Skeletal muscle cell (primary cell): ENCODE results near the gene E2F1.
"Not testable (repeated sequence)": the region's sequence is repeated elsewhere in the genome, so short reads cannot be mapped to it uniquely, and the experiment has no call there.

ENCODE experiments used
- DNase-seq: peaks from one replicate; pipeline ENCODE4 v3.0.0-alpha.2; 2010; ENCODE audit warnings: low read depth
- H3K4me3 ChIP-seq: 2 replicates; pipeline ENCODE4 v1.5.1; 2011; ENCODE audit warnings: low read depth, mild to moderate bottlenecking, control low read depth, low read length, moderate library complexity

The E2F1 gene

DNA sequence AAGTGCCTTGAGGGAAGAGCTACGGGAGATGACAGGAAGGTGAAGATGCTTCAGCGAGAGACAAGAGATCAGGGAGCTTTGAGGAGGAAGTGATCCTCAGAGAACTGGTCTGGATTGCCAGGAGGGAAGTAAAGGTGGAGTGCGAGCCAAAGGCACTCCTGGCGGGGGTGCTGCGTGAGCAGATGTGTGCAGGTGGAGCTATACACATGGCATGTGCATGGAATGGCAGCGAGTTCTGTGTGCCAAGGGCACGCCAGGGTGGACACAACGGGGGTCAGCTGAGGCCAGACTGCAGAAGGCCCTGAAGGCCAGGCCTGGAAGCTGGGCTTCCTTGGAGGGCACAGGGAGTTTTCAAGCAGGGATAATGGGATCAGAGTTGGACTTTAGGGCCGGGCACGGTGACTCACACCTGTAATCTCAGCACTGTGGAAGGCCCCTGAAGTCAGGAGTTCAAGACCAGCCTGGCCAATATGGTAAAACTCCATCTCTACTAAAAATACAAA is 27.7 kb upstream of the E2F1 start:
- DNase-seq: no peak
- no peak overlapping the region for H3K4me3 ChIP-seq

GRCh38 chr20:33711446-33711738 is 25.2 kb upstream of the E2F1 start:
- DNase-seq: no peak
- no peak overlapping the region for H3K4me3 ChIP-seq

GRCh38 chr20:33710681-33711445 is 24.7 kb upstream of the E2F1 start:
- DNase-seq: no peak
- no peak overlapping the region for H3K4me3 ChIP-seq

DNA sequence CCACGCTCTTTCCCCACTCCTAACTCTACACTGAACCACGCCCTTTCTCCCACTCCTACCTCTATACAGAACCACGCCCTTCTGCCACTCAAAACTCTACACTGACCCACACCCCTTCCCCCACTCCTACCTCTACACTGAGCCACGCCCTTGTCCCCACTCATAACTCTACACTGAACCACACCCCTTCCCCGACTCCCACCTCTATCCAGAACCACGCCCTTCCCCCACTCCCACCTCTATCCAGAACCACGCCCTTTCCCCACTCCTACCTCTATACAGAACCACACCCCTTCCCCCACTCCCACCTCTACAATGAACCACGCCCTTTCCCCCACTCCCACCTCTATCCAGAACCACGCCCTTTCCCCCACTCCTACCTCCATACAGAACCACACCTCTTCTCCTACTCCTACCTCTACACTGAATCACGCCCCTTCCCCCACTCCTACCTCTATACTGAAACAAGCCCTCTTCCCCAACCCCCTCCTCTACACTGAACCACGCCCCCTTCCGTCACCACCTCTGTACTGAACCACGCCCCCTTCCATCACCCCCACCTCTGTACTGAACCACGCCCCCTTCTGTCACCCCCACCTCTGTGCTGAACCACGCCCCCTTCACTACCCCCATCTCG is 23.8 kb upstream of the E2F1 start:
- H3K4me3 ChIP-seq: no peak overlapping the region
- no peak for DNase-seq

DNA sequence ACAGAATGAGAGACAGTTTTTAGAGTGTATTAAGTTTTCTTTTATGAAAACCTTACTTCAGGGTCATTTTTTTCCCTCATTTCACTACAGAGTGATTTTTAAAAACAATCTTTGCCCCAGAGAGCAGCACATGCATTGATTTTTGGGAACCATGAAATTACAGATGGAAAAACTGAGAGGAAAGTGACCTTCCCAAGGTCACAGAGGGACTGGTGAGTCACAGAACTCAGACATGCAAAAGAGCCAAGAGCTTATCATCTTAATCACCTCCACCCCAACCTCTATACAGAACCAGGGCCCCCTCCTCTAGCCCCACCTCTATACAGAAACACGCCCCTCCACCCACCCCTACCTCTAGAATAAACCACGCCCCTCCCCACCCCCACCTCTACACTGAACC is 23.2 kb upstream of the E2F1 start:
- H3K4me3 ChIP-seq: no peak overlapping the region
- DNase-seq: no peak

- DNase-seq: no peak
- H3K4me3 ChIP-seq: no peak overlapping the region
Measured at GRCh38 chr20:33707668-33708067, 21.5 kb upstream of the E2F1 start.

- no peak overlapping the region for H3K4me3 ChIP-seq
- DNase-seq: no peak
Measured at GRCh38 chr20:33704197-33704924, 18.2 kb upstream of the E2F1 start.

- DNase-seq: no peak
- no peak overlapping the region for H3K4me3 ChIP-seq
Measured at GRCh38 chr20:33703498-33704137, 17.4 kb upstream of the E2F1 start.

DNA sequence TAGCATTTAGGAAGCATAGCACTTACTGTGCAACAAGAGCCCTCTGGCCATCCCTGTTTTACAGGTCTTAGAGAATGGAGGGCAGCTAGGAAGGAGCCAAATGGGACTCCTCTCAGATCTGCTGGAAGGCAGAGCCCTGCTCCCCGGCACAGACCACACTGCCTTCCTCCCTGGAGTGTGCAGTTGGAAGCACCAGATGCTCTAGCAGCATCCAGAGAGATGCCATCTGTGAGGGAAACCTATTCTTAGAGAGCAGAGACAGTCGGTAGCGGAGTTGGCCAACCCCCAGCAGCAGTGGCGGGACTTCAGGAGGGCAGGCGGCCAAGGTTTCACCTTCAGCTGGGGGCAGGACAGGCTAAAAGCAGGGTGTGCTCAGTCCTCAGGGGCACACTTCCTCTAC is 16.7 kb upstream of the E2F1 start:
- DNase-seq: no peak

GRCh38 chr20:33701629-33702450 is 15.7 kb upstream of the E2F1 start:
- DNase-seq: no peak
- no peak overlapping the region for H3K4me3 ChIP-seq

More for the DNA sequence above, 16.7 kb upstream of the E2F1 start:
- H3K4me3 ChIP-seq: no peak overlapping the region

DNA sequence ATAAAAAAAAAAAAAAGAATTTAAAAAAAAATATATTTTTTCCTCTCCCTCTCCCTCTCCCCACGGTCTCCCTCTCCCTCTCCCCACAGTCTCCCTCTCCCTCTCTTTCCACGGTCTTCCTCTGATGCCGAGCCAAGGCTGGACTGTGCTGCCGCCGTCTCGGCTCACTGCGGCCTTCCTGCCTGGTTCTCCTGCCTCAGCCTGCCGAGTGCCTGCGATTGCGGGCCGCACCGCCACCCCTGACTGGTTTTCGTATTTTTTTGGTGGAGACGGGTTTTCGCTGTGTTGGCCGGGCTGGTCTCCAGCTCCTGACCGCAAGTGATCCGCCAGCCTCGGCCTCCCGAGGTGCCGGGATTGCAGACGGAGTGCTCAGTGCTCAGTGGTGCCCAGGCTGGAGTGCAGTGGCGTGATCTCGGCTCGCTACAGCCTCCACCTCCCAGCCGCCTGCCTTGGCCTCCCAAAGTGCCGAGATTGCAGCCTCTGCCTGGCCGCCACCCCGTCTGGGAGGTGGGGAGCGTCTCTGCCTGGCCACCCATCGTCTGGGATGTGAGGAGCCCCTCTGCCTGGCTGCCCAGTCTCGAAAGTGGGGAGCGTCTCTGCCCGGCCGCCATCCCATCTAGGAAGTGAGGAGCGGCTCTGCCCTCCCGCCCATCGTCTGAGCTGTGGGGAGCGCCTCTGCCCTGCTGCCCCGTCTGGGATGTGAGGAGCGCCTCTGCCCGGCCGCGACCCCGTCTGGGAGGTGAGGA is 14.7 kb upstream of the E2F1 start:
- H3K4me3 ChIP-seq, DNase-seq: not testable (repeated sequence)

DNA sequence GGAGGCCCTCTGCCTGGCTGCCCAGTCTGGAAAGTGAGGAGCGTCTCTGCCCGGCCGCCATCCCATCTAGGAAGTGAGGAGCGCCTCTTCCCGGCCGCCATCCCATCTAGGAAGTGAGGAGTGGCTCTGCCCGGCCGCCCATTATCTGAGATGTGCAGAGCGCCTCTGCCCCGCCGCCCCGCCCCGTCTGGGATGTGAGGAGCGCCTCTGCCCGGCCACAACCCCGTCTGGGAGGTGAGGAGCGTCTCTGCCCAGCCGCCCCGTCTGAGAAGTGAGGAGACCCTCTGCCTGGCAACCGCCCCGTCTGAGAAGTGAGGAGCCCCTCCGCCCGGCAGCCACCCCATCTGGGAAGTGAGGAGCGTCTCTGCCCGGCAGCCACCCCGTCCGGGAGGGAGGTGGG is 12.8 kb upstream of the E2F1 start:
- not testable (repeated sequence) for DNase-seq, H3K4me3 ChIP-seq

DNA sequence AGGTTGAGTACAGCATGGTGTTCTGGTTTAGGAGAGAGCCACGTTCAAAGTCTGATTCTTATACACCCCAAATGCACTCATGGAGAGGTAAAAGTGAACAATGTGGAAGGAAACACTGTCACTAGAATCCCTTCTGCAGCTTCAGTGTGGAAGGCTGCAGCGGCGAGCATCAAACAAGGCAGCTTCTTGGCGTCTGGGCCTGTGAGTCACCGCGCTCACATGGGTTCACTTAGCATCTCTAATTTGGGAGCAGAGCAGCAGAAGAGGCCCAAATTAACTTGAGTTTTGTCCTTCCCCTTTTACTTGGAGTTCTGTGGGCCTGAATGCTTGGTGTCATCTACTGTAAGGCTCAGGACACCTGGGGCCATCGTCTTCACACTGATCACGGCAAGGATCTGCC is 10.9 kb upstream of the E2F1 start:
- H3K4me3 ChIP-seq: no peak overlapping the region
- no peak for DNase-seq

DNA sequence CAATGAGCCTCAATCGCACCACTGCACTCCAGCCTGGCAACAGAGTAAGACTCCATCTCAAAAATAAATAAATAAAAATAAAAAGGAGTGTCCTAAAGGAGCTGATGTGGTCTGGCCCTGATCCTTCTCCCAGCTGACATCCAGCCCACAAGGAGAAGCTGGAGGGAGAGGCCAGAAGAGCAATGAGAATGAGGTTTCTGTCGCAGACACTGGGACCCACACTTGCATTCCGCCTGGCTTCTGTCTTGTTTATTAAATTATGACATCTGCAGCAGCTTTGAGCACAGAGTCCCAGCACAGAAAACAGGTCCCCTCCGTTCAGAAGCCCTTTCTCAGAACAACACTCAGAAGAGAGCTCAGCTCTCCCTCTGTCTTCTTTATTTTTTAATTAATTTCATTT is 10.3 kb upstream of the E2F1 start:
- no peak overlapping the region for H3K4me3 ChIP-seq
- DNase-seq: no peak

- H3K4me3 ChIP-seq: no peak overlapping the region
- DNase-seq: no peak
Measured at GRCh38 chr20:33694639-33695012, 8.4 kb upstream of the E2F1 start.

GRCh38 chr20:33693741-33694638 is 7.8 kb upstream of the E2F1 start:
- no peak overlapping the region for H3K4me3 ChIP-seq
- DNase-seq: no peak

GRCh38 chr20:33693289-33693688 is 7.1 kb upstream of the E2F1 start:
- no peak for DNase-seq
- no peak overlapping the region for H3K4me3 ChIP-seq

DNA sequence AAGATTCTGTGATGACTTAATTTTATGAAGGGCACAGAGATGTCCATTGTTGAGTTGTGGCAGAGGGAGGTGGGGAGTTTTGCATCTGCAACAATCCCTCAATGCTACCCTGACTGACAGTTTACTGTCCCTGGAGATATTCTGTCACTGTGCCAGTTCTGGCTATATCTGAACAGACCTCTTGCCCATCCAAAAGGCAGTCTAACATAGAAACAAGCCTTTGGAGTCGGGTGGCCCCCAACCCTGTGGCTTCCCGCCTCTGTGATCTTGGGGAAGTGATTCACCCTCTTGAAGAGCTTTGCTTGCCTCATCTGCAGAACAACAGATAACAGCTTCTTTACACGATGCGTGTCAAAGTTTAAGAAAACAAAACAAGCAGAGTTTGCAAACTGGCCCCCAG is 3.8 kb upstream of the E2F1 start:
- H3K4me3 ChIP-seq: no peak overlapping the region
- DNase-seq: no peak
